ENCODE measurements around the gene BTNL8. TPM values are rescaled to one million over a fixed set of nuclear protein-coding genes. Genes with fewer than 3 reads are reported as not detected.

The BTNL8 gene
- total RNA-seq, 1 donor = not detected

DNA sequence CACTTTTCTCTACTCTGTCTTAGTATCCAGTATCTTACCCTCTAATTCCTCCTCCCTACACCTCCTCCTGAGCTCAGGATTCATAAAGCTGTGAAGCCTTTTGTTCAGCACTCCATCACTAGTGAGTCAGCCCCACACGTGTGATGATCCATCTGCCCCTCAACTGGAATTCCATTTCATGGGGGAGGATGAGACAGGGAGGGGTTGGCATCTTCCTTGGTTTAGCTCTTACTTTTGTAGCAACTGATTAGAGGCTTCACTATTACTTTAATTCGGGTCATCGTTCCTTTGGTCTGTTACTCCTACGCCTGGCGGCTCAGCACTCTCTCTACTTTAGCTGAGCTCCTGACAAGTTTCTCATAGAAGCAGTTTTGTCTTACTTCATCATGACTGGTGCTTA lies 11.8 kb downstream of the BTNL8 start:
- H3K9me3 ChIP-seq (ENCODE audit: low read depth, low read length) = no peaks in the 10 kb centered on the region
- H3K4me2 ChIP-seq (ENCODE audit: insufficient read depth, low read length) = no peak overlapping the region
- H3K36me3 ChIP-seq (ENCODE audit: insufficient read depth, low read length) = no peaks in the 10 kb centered on the region
- H3K27me3 ChIP-seq (ENCODE audit: insufficient read depth, low read length) = no peaks in the 10 kb centered on the region
- no peaks in the 10 kb centered on the region for H3K4me1 ChIP-seq (ENCODE audit: insufficient read depth, low read length)
- H3K27ac ChIP-seq (ENCODE audit: low read depth, low read length) = no peak overlapping the region
- H3K79me2 ChIP-seq (ENCODE audit: insufficient read depth, low read length) = no peaks in the 10 kb centered on the region
- H4K20me1 ChIP-seq (ENCODE audit: insufficient read depth, low read length) = no peaks in the 10 kb centered on the region
- no peak for DNase-seq (ENCODE audit: insufficient read length, low spot score, missing footprints)
- TF ChIP-seq, protein P1, sequence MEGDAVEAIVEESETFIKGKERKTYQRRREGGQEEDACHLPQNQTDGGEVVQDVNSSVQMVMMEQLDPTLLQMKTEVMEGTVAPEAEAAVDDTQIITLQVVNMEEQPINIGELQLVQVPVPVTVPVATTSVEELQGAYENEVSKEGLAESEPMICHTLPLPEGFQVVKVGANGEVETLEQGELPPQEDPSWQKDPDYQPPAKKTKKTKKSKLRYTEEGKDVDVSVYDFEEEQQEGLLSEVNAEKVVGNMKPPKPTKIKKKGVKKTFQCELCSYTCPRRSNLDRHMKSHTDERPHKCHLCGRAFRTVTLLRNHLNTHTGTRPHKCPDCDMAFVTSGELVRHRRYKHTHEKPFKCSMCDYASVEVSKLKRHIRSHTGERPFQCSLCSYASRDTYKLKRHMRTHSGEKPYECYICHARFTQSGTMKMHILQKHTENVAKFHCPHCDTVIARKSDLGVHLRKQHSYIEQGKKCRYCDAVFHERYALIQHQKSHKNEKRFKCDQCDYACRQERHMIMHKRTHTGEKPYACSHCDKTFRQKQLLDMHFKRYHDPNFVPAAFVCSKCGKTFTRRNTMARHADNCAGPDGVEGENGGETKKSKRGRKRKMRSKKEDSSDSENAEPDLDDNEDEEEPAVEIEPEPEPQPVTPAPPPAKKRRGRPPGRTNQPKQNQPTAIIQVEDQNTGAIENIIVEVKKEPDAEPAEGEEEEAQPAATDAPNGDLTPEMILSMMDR (IDR thresholded peaks at IDR 0.05; ENCODE audit: extremely low read depth, low read depth, low read length) = no peak
- H2AFZ ChIP-seq (ENCODE audit: low read length) = no peak overlapping the region
- H3K4me3 ChIP-seq (ENCODE audit: insufficient read depth, low read length) = no peak overlapping the region

DNA sequence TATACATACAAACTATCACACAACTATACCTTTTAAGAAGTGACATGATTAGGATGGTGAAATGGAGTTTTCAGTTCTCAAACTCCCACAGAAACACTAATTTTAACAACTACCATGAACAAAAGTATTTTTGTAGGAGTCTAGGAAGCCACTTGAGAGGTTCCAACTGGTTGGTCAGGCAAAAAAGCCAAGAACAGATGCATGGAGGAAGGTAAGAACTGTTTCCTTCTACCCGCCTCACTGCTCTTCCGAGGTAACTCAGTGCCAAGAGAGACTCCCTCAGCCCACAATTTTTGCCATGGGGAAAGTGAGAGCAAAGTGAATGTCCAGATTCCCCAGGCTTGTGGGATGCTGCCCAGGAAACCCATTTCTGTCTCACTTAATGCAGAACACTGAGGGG lies 15.7 kb downstream of the BTNL8 start:
- H3K79me2 ChIP-seq (ENCODE audit: insufficient read depth, low read length) = no peaks in the 10 kb centered on the region
- H3K36me3 ChIP-seq (ENCODE audit: insufficient read depth, low read length) = no peaks in the 10 kb centered on the region
- TF ChIP-seq, protein P1 (IDR thresholded peaks at IDR 0.05; ENCODE audit: extremely low read depth, low read depth, low read length) = no peak
- no peaks in the 10 kb centered on the region for H4K20me1 ChIP-seq (ENCODE audit: insufficient read depth, low read length)
- DNase-seq (ENCODE audit: insufficient read length, low spot score, missing footprints) = no peak
- no peak overlapping the region for H3K4me3 ChIP-seq (ENCODE audit: insufficient read depth, low read length)
- no peak overlapping the region for H2AFZ ChIP-seq (ENCODE audit: low read length)
- H3K27me3 ChIP-seq (ENCODE audit: insufficient read depth, low read length) = no peaks in the 10 kb centered on the region
- H3K27ac ChIP-seq (ENCODE audit: low read depth, low read length) = no peak overlapping the region
- H3K4me2 ChIP-seq (ENCODE audit: insufficient read depth, low read length) = no peak overlapping the region
- no peaks in the 10 kb centered on the region for H3K4me1 ChIP-seq (ENCODE audit: insufficient read depth, low read length)
- H3K9me3 ChIP-seq (ENCODE audit: low read depth, low read length) = no peaks in the 10 kb centered on the region

DNA sequence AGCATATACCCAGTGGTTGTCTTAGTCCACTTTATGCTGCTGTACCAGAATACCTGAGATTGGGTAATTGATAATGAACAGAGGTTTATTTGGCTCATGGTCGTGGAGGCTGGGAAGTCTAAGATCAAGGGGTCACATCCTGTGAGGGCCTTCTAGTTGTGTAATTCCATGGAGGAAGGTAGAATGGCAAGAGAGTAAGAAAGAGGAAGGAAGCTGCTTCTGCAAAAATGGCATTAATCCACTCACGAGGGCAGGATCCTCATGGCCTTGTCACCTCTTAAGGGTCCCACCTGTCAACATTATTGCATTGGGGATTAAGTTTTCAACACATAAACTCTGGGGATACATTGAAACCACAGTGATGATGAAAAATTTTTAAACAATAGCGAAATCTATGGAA lies 17.0 kb downstream of the BTNL8 start:
- Histone ChIP-seq H3K4me3 (ENCODE audit: insufficient read depth, low read length) (no peak overlapping the region), H3K79me2 (ENCODE audit: insufficient read depth, low read length) (no peaks in the 10 kb centered on the region), H3K4me1 (ENCODE audit: insufficient read depth, low read length) (no peaks in the 10 kb centered on the region), H4K20me1 (ENCODE audit: insufficient read depth, low read length) (no peaks in the 10 kb centered on the region), H3K36me3 (ENCODE audit: insufficient read depth, low read length) (no peaks in the 10 kb centered on the region), H3K27me3 (ENCODE audit: insufficient read depth, low read length) (no peaks in the 10 kb centered on the region), H2AFZ (ENCODE audit: low read length) (no peak overlapping the region), H3K27ac (ENCODE audit: low read depth, low read length) (no peak overlapping the region), H3K4me2 (ENCODE audit: insufficient read depth, low read length) (no peak overlapping the region), H3K9me3 (ENCODE audit: low read depth, low read length) (no peaks in the 10 kb centered on the region)
- DNase-seq (ENCODE audit: insufficient read length, low spot score, missing footprints) = no peak
- TF ChIP-seq, protein P1 (IDR thresholded peaks at IDR 0.05; ENCODE audit: extremely low read depth, low read depth, low read length) = no peak

DNA sequence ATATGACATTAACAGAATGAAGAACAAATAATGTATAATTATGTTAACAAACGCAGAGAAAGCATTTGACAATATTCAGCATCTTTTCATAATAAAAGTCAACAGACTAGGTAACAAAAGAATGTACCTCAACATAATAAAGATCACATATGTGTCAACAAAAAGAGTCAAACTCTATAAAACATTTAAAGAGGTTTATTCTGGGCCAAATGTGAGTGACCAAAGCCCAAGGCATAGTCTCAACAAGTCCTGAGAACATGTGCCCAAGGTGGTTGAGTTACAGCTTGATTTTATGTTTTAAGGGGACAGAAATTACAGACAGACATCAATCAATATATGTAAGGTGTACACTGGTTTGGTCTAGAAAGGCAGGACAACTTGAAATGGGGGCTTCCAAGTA lies 19.4 kb downstream of the BTNL8 start:
- Histone ChIP-seq H2AFZ (ENCODE audit: low read length) (no peak overlapping the region), H3K79me2 (ENCODE audit: insufficient read depth, low read length) (no peaks in the 10 kb centered on the region), H3K4me1 (ENCODE audit: insufficient read depth, low read length) (no peaks in the 10 kb centered on the region), H3K4me3 (ENCODE audit: insufficient read depth, low read length) (no peak overlapping the region), H3K36me3 (ENCODE audit: insufficient read depth, low read length) (no peaks in the 10 kb centered on the region), H3K9me3 (ENCODE audit: low read depth, low read length) (no peaks in the 10 kb centered on the region), H3K4me2 (ENCODE audit: insufficient read depth, low read length) (no peak overlapping the region), H3K27me3 (ENCODE audit: insufficient read depth, low read length) (no peaks in the 10 kb centered on the region), H3K27ac (ENCODE audit: low read depth, low read length) (no peak overlapping the region), H4K20me1 (ENCODE audit: insufficient read depth, low read length) (no peaks in the 10 kb centered on the region)
- no peak for DNase-seq (ENCODE audit: insufficient read length, low spot score, missing footprints)
- TF ChIP-seq, protein P1 (IDR thresholded peaks at IDR 0.05; ENCODE audit: extremely low read depth, low read depth, low read length) = no peak

All from osteoblast (primary cell).